Glutamatergic neuron (in vitro differentiated cells): ENCODE measurements around the gene ANO7. TPM values are rescaled to one million over a fixed set of nuclear protein-coding genes. Genes with fewer than 3 reads are reported as not detected.

Source experiments
- DNase-seq: peaks from one replicate; pipeline ENCODE4 v3.0.0; 2022
- H3K27ac Mint-ChIP-seq: one replicate; pipeline ENCODE4 v1.8.0; 2020; ENCODE audit warnings: mild to moderate bottlenecking, mixed read lengths, inconsistent platforms; ENCODE audit not compliant: unreplicated experiment
- H3K27me3 Mint-ChIP-seq: one replicate; pipeline ENCODE4 v1.8.0; 2020; ENCODE audit warnings: mild to moderate bottlenecking, moderate library complexity, mixed read lengths, inconsistent platforms; ENCODE audit not compliant: unreplicated experiment
- H3K36me3 Mint-ChIP-seq: one replicate; pipeline ENCODE4 v1.8.0; 2020; ENCODE audit warnings: mild to moderate bottlenecking, mixed read lengths, inconsistent platforms; ENCODE audit not compliant: unreplicated experiment
- H3K4me1 Mint-ChIP-seq: one replicate; pipeline ENCODE4 v1.8.0; 2020; ENCODE audit warnings: mild to moderate bottlenecking, low read depth, mixed read lengths, inconsistent platforms; ENCODE audit not compliant: unreplicated experiment
- H3K4me3 Mint-ChIP-seq: one replicate; pipeline ENCODE4 v1.8.0; 2020; ENCODE audit warnings: mild to moderate bottlenecking, mixed read lengths, inconsistent platforms; ENCODE audit not compliant: unreplicated experiment
- H3K9me3 Mint-ChIP-seq: one replicate; pipeline ENCODE4 v1.8.0; 2020; ENCODE audit warnings: mild to moderate bottlenecking, moderate library complexity, mixed read lengths, inconsistent platforms; ENCODE audit not compliant: unreplicated experiment
- CTCF ChIP-seq: fragments of 200-600 bp; sonication (generic); IDR thresholded peaks from one replicate; pipeline ENCODE4 v1.5.0; 2021; ENCODE audit not compliant: partially characterized antibody, unreplicated experiment
- long read RNA-seq: library from polyadenylated mRNA; unstranded; transcript quantifications from one replicate; pipeline ENCODE4 v2.0.0, GENCODE V29; 2020; ENCODE audit not compliant: unreplicated experiment
- total RNA-seq: library from RNA; stranded (reverse); fragmentation: NEBNext Ultra II Directional; extraction: Animal tissue kit (Norgen Biotek cat#: 25700); gene quantifications from one replicate; pipeline ENCODE4 v1.2.1, GENCODE V29; 2021; ENCODE audit not compliant: unreplicated experiment

The ANO7 gene, protein sequence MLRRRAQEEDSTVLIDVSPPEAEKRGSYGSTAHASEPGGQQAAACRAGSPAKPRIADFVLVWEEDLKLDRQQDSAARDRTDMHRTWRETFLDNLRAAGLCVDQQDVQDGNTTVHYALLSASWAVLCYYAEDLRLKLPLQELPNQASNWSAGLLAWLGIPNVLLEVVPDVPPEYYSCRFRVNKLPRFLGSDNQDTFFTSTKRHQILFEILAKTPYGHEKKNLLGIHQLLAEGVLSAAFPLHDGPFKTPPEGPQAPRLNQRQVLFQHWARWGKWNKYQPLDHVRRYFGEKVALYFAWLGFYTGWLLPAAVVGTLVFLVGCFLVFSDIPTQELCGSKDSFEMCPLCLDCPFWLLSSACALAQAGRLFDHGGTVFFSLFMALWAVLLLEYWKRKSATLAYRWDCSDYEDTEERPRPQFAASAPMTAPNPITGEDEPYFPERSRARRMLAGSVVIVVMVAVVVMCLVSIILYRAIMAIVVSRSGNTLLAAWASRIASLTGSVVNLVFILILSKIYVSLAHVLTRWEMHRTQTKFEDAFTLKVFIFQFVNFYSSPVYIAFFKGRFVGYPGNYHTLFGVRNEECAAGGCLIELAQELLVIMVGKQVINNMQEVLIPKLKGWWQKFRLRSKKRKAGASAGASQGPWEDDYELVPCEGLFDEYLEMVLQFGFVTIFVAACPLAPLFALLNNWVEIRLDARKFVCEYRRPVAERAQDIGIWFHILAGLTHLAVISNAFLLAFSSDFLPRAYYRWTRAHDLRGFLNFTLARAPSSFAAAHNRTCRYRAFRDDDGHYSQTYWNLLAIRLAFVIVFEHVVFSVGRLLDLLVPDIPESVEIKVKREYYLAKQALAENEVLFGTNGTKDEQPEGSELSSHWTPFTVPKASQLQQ
- 2.6 TPM for total RNA-seq
- long read RNA-seq, partial matches to known transcripts: 0 of 4 reads
- long read RNA-seq, other reads (novel, unspliced or antisense): 3 of 4 reads

DNA sequence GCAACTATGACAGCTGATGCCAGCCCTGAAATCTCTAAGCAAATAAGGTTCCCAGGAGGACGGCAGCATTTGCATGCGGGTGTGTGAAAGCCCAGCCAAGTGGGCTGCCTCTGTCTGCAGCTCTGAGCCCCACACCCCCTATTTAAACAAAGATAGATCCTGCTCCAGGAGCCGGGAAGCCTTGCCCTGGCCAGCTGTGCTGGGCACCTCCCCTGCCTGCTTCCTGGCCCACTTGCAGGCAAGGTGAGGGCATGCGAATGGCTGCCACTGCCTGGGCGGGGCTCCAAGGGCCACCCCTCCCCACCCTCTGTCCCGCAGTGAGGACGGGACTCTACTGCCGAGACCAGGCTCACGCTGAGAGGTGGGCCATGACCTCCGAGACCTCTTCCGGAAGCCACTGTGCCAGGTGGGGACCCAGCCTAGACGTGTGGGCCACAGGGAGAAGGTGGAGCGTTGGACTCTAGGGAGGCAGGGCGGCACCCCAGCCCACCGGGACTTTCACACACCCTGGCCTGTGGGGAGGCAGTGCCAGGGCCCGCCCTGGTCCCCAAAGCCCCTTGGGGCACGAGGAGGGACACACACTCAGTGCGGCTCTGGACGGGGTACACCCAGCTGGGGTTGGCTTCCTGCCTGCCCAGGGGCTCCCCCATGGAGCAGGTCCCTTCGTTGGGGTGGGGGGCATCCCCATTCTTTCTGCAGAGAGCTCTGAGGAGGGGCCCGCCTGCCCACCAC, at the start of gene ANO7:
ANO7 (plus strand) TSS at position 317 of the 732 bp plus-strand sequence. CDS start 1,387 bp downstream, outside the sequence.
- H3K4me1 Mint-ChIP-seq: no peaks in the 10 kb centered on the region
- no peak for TF ChIP-seq CTCF
- DNase-seq: no peak
- no peak within 1 kb of the TSS for H3K27ac Mint-ChIP-seq
- peaks cover 3% of the 10 kb centered on the region for H3K9me3 Mint-ChIP-seq
- H3K4me3 Mint-ChIP-seq: no peak within 1 kb of the TSS
- no peaks in the 10 kb centered on the region for H3K27me3 Mint-ChIP-seq
- H3K36me3 Mint-ChIP-seq: no peaks in the 10 kb centered on the region

- no peak for DNase-seq
- TF ChIP-seq CTCF: no peak
- Mint-ChIP-seq H3K27me3 (peaks cover 7% of the 10 kb centered on the region), H3K4me3 (no peak overlapping the region), H3K27ac (no peak overlapping the region), H3K9me3 (peaks cover 4% of the 10 kb centered on the region), H3K36me3 (no peaks in the 10 kb centered on the region), H3K4me1 (no peaks in the 10 kb centered on the region)
Observed at GRCh38 chr2:241139531-241140444, 48.7 kb upstream of the ANO7 start.

GRCh38 chr2:241140445-241140840, 48.0 kb upstream of the ANO7 start:
- no peaks in the 10 kb centered on the region for H3K4me1 Mint-ChIP-seq
- H3K27ac Mint-ChIP-seq: no peak overlapping the region
- no peaks in the 10 kb centered on the region for H3K36me3 Mint-ChIP-seq
- peaks cover 7% of the 10 kb centered on the region for H3K27me3 Mint-ChIP-seq
- TF ChIP-seq CTCF: no peak
- peaks cover 4% of the 10 kb centered on the region for H3K9me3 Mint-ChIP-seq
- DNase-seq: no peak
- H3K4me3 Mint-ChIP-seq: no peak overlapping the region

DNA sequence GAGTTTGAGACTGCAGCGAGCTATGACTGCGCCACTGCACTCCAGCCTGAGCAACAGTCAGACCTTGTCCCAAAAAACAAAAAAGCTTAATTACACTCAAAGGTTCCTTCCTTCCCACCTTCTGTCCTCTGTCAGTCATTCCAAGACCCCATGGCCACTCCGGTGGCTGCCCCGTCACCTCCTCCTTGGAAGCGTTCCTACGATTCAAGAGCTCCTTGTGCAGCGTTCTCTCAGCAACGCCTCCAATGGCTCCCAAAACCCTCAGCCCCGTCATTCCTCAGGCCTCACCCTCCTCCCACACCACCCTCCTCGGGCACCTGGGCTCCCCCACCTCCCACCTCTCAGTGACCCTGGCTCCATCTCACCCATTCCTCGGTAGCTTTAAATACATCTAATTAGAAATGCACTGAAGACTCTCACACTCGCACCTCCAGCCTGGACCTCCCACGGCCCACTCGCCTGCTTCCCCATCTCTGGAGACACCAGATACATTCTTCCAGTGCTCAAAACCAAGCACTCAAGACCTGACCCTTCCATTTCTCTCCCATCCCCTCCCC, 47.2 kb upstream of the ANO7 start:
- Mint-ChIP-seq H3K36me3 (no peaks in the 10 kb centered on the region), H3K27me3 (peaks cover 7% of the 10 kb centered on the region), H3K9me3 (peaks cover 4% of the 10 kb centered on the region), H3K4me3 (no peak overlapping the region), H3K27ac (no peak overlapping the region), H3K4me1 (no peaks in the 10 kb centered on the region)
- no peak for DNase-seq
- no peak for TF ChIP-seq CTCF
